ENCODE data around the gene IDE.

DNA sequence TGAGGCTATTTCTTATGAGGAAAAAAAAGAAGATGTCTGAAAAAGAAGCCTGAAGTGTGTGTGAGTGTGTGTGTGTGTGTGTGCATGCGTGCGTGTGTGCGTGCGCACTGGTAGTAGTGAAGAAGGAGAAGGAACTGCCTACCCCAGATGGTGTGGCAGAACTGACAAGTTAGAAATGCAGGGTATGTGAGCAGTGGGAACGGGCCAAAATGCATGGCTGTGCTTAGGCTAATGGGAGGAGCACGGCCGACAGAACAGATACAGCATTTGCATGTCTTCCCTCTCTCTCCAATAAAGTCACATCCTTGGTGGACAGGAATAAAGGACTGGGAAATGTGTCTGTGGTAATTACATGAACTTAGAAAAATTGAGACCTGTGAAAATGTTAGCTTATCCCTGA, 94.3 kb downstream of the IDE start:
- no peak for TF ChIP-seq EZH2 (IDR thresholded peaks at IDR 0.05; ENCODE audit: borderline replicate concordance, insufficient read depth, low read depth, low read length, poor library complexity, severe bottlenecking)
- TF ChIP-seq CTCF (IDR thresholded peaks at IDR 0.05) = no peak
